IPS-18c (cell line): ENCODE data around the gene MMP8.
"Not testable (repeated sequence)": the region's sequence is repeated elsewhere in the genome, so short reads cannot be mapped to it uniquely, and the experiment has no call there.

ENCODE experiments used
- H3K4me3 ChIP-seq: 2 replicates; pipeline ENCODE4 v1.7.0; 2013; ENCODE audit warnings: low read depth, mild to moderate bottlenecking, low read length, moderate library complexity; ENCODE audit not compliant: insufficient read depth
- H3K9me3 ChIP-seq: one replicate; pipeline ENCODE4 v1.6.1; 2013; ENCODE audit warnings: mild to moderate bottlenecking, low read length, moderate library complexity; ENCODE audit not compliant: control insufficient read depth, insufficient read depth

Gene MMP8

GRCh38 chr11:102724904-102725500, at the start of gene MMP8:
Gene MMP8 (minus strand): TSS chr11:102724954. CDS start chr11:102724855, 99 bp downstream.
- no peaks in the 10 kb centered on the region for H3K9me3 ChIP-seq
- no peak within 1 kb of the TSS for H3K4me3 ChIP-seq

GRCh38 chr11:102773386-102773785, 48.6 kb upstream of the MMP8 start:
- H3K4me3 ChIP-seq: no peak overlapping the region
- no peaks in the 10 kb centered on the region for H3K9me3 ChIP-seq

- no peaks in the 10 kb centered on the region for H3K9me3 ChIP-seq
- H3K4me3 ChIP-seq: no peak overlapping the region
Observed at GRCh38 chr11:102771351-102771750, 46.6 kb upstream of the MMP8 start.

- Histone ChIP-seq H3K9me3 (no peaks in the 10 kb centered on the region), H3K4me3 (no peak overlapping the region)
Observed at GRCh38 chr11:102770191-102770590, 45.4 kb upstream of the MMP8 start.

GRCh38 chr11:102767800-102768199, 43.0 kb upstream of the MMP8 start:
- H3K4me3 ChIP-seq: no peak overlapping the region
- H3K9me3 ChIP-seq: no peaks in the 10 kb centered on the region

- H3K9me3 ChIP-seq: no peaks in the 10 kb centered on the region
- H3K4me3 ChIP-seq: no peak overlapping the region
Observed at GRCh38 chr11:102763440-102763839, 38.7 kb upstream of the MMP8 start.

GRCh38 chr11:102762361-102762767, 37.6 kb upstream of the MMP8 start:
- Histone ChIP-seq H3K9me3 (no peaks in the 10 kb centered on the region), H3K4me3 (no peak overlapping the region)

- no peak overlapping the region for H3K4me3 ChIP-seq
- H3K9me3 ChIP-seq: no peaks in the 10 kb centered on the region
Observed at GRCh38 chr11:102761646-102762238, 37.0 kb upstream of the MMP8 start.

- H3K4me3 ChIP-seq: no peak overlapping the region
- no peaks in the 10 kb centered on the region for H3K9me3 ChIP-seq
Observed at GRCh38 chr11:102760344-102761035, 35.7 kb upstream of the MMP8 start.

GRCh38 chr11:102757823-102758549, 33.2 kb upstream of the MMP8 start:
- Histone ChIP-seq H3K9me3 (no peaks in the 10 kb centered on the region), H3K4me3 (no peak overlapping the region)

- no peak overlapping the region for H3K4me3 ChIP-seq
- no peaks in the 10 kb centered on the region for H3K9me3 ChIP-seq
Observed at GRCh38 chr11:102753267-102753666, 28.5 kb upstream of the MMP8 start.

- H3K4me3 ChIP-seq: no peak overlapping the region
- H3K9me3 ChIP-seq: no peaks in the 10 kb centered on the region
Observed at GRCh38 chr11:102751673-102752072, 26.9 kb upstream of the MMP8 start.

GRCh38 chr11:102749101-102749722, 24.5 kb upstream of the MMP8 start:
- no peaks in the 10 kb centered on the region for H3K9me3 ChIP-seq
- no peak overlapping the region for H3K4me3 ChIP-seq

GRCh38 chr11:102746746-102747578, 22.2 kb upstream of the MMP8 start:
- not testable (repeated sequence) for H3K4me3 ChIP-seq

GRCh38 chr11:102734650-102735049, 9.9 kb upstream of the MMP8 start:
- Histone ChIP-seq H3K9me3 (no peaks in the 10 kb centered on the region), H3K4me3 (no peak overlapping the region)

More at GRCh38 chr11:102746746-102747578, 22.2 kb upstream of the MMP8 start:
- not testable (repeated sequence) for H3K9me3 ChIP-seq

- H3K9me3 ChIP-seq: no peaks in the 10 kb centered on the region
- no peak overlapping the region for H3K4me3 ChIP-seq
Observed at GRCh38 chr11:102733232-102733875, 8.6 kb upstream of the MMP8 start.
